HepG2 (cell line): ENCODE results near the gene SAP25. TPM values are rescaled to one million over a fixed set of nuclear protein-coding genes. Genes with fewer than 3 reads are reported as not detected.

Experiments used
- ATF7-NPFF ChIP-seq: sonication (generic); formaldehyde crosslinking; IDR thresholded peaks from 2 replicates; pipeline ENCODE4 v1.8.1; 2023; ENCODE audit warnings: mild to moderate bottlenecking, low read depth, missing genetic modification reagents, moderate library complexity
- CEBPZ ChIP-seq: IDR thresholded peaks from 2 replicates; pipeline ENCODE4 v1.6.1; 2012; ENCODE audit warnings: low read length, improper control_type of control experiment
- CERS6 ChIP-seq: sonication (generic); formaldehyde crosslinking; IDR thresholded peaks from 2 replicates; pipeline ENCODE4 v1.5.0; 2020; ENCODE audit warnings: missing genetic modification reagents
- CREB1 ChIP-seq, 2 experiments: fragments of 450-650 bp in 1 of 2; IDR thresholded peaks; 2 replicates each; pipeline ENCODE4 v1.6.1; 2016 to 2017; ENCODE audit warnings: control low read depth in 1 of 2, mild to moderate bottlenecking in 1 of 2, missing compliant biosample characterization in 1 of 2, missing genetic modification characterization in 1 of 2
- FOXP4 ChIP-seq: sonication (generic); formaldehyde crosslinking; IDR thresholded peaks from 2 replicates; pipeline ENCODE4 v1.4.0; 2020; ENCODE audit warnings: missing genetic modification reagents
- JARID2 ChIP-seq: sonication (generic); formaldehyde crosslinking; IDR thresholded peaks from 2 replicates; pipeline ENCODE4 v1.8.1; 2023; ENCODE audit warnings: missing genetic modification reagents, inconsistent platforms; ENCODE audit not compliant: insufficient replicate concordance
- PRDM4 ChIP-seq: sonication (generic); formaldehyde crosslinking; IDR thresholded peaks from 2 replicates; pipeline ENCODE4 v1.9.0; 2021; ENCODE audit warnings: missing genetic modification reagents, borderline replicate concordance
- RFX3 ChIP-seq: IDR thresholded peaks from 2 replicates; pipeline ENCODE4 v1.6.1; 2016; ENCODE audit warnings: missing biosample characterization, missing genetic modification reagents
- SRY ChIP-seq: sonication (generic); formaldehyde crosslinking; IDR thresholded peaks from 2 replicates; pipeline ENCODE4 v1.8.0; 2022; ENCODE audit warnings: mild to moderate bottlenecking, missing genetic modification reagents
- TFAP4 ChIP-seq: sonication (generic); IDR thresholded peaks from 2 replicates; pipeline ENCODE4 v1.6.1; 2016; ENCODE audit warnings: low read depth, borderline replicate concordance
- ZBTB37 ChIP-seq: sonication (generic); formaldehyde crosslinking; IDR thresholded peaks from 2 replicates; pipeline ENCODE4 v1.4.0; 2020; ENCODE audit warnings: mild to moderate bottlenecking, missing genetic modification reagents
- ZNF619 ChIP-seq: sonication (generic); formaldehyde crosslinking; IDR thresholded peaks from 2 replicates; pipeline ENCODE4 v1.4.0; 2020; ENCODE audit warnings: mild to moderate bottlenecking, missing genetic modification reagents
- ZSCAN29 ChIP-seq: sonication (generic); formaldehyde crosslinking; conservative IDR thresholded peaks from 2 replicates; pipeline ENCODE4 v1.4.0; 2020; ENCODE audit warnings: mild to moderate bottlenecking, missing genetic modification reagents
- polyA plus RNA-seq, 8 experiments: library from polyadenylated mRNA; depleted of rRNA in 3 of 8; stranded (reverse) in 7 of 8; unstranded in 1 of 8; fragments of >200 nt; fragmentation: Illumina TruSeq in 4 of 8; extraction: Trizol in 4 of 8; gene quantifications; 2 replicates each; pipeline versions ENCODE4 v1.2.1 to v1.2.3, GENCODE V29; 2011 to 2016; ENCODE audit warnings: low read depth in 4 of 8, missing spikeins in 1 of 8, mixed read lengths in 1 of 8; ENCODE audit not compliant: insufficient read depth in 1 of 8
- total RNA-seq, 5 experiments: library from RNA; depleted of rRNA; stranded (reverse); fragments of >200 nt; fragmentation: Illumina TruSeq; extraction: Trizol; gene quantifications; 2 replicates each; pipeline ENCODE4 v1.2.3, GENCODE V29; 2016; ENCODE audit warnings: low read depth in 1 of 5

SAP25 gene
- total and polyA plus RNA-seq, 2 of the 13 experiments (the other 11 are each of a cell fraction or from before 2014, with no cell fraction given), result 0.15 to 0.20 TPM

GRCh38 chr7:100568896-100569844 is 4.5 kb downstream of the SAP25 start (continued):
- TF ChIP-seq FOXP4 (CRISPR knock-in tag) (peak; percentile 64), RFX3 (peak; percentile 83), PRDM4 (CRISPR knock-in tag) (no peak), CERS6 (no peak), ZBTB37 (CRISPR knock-in tag) (peak; percentile 79), JARID2 (CRISPR knock-in tag) (no peak), TFAP4 (peak; percentile 99), CEBPZ (no peak), ZSCAN29 (CRISPR knock-in tag) (peak; percentile 93), SRY (CRISPR knock-in tag) (no peak), ZNF619 (CRISPR knock-in tag) (peak; percentile 25; the same call in 1 of the 2 replicates), CREB1 (IDR thresholded peaks at IDR 0.05) (no peak), CREB1 (CRISPR knock-in tag; IDR thresholded peaks at IDR 0.05) (no peak), ATF7-NPFF (peak; percentile 51; the same call in 1 of the 2 replicates)
